NCI-H146 treated with DMSO at 0.1 percent for 48 hours (cell line): ENCODE data around the gene POU2AF2.
A peak's percentile ranks its signal among the peaks of the same experiment; 100 is the strongest.
"Not testable (repeated sequence)": the region's sequence is repeated elsewhere in the genome, so short reads cannot be mapped to it uniquely, and the experiment has no call there.

Source experiments
- DNase-seq: peaks from one replicate; lab custom pipeline; 2025; ENCODE audit not compliant: unreplicated experiment; lab: John Stamatoyannopoulos, UW

The POU2AF2 gene

DNA sequence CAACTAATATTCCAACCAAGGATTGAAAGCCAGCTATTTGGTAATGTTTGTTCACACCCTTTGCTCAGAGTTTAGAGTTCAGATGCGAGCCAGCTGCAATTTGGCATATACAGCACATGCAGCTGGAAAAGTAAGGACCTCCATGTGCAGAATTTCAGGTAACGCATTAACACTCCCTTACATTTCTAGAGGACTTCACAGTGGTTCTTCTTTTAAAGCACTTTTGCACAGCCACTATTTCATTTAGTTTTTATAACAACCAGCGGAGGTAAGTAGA lies 56.3 kb downstream of the POU2AF2 start:
- no peak for DNase-seq

DNA sequence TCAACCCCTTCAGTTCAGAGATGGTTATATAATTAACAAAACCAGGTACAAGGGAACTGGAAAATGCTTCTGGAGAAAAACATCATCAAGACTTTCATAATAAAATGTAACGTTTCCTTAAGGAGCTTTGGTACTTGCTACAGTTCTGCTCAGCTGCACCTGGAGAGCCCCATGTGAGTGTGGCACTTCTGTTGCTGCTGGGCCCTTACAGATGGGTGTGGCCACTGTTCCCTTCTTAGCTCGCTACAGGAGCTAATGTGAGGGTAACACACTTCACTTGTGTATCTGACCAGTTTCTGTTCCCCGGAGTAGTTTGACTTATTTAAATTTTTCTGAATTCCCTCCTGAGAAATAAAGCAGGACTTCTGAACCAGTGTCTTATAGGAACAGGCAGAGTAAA lies 56.8 kb downstream of the POU2AF2 start:
- no peak for DNase-seq

DNA sequence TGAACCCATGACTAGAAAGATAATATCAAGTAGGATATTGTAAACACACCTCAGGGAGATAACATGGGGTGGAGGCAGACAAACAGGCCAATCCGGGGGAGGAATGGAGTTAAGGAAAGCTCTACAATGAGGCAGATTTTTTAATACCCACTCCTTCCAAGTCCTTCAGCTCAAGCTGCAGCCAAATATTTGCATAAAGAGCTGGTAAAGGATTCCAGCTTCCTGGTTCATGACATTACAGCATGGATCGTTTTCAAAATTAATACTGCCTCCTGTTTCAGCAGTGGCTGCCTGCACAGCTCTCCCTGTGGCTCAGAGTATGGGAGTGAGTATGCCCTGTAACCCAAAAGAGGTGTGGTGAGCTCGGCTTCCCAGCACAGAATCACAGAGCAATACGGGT lies 57.9 kb downstream of the POU2AF2 start:
- DNase-seq, result peak; percentile 32

DNA sequence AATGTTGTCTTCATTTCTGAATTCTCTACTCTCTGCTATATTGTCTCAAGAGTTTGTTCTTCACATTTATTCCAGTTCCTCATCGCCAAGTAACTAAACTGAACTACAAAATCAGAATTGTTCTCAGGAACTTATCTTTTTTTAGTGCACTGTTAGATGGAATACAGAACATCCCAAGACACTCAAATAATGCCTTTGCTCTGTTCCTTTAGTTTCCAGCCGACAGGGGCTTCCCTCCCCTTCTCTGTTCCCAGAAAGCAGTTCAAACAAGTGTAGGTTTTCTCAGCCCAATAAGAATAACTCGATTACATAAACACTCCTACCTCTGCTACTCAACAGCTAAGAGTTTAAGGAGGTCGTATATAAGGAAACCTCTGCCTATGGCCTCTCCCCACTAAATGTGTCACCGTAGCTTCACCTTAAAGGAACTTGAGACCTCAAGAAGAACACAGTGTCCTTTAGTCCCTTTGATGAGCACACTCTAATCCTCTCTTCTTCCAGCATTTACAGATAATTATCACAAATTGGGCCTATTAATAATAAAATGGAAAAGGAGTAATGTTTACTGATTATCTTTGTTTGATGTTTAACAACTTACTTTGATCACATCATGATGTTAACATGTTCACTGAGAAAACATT lies 59.8 kb downstream of the POU2AF2 start:
- no peak for DNase-seq

DNA sequence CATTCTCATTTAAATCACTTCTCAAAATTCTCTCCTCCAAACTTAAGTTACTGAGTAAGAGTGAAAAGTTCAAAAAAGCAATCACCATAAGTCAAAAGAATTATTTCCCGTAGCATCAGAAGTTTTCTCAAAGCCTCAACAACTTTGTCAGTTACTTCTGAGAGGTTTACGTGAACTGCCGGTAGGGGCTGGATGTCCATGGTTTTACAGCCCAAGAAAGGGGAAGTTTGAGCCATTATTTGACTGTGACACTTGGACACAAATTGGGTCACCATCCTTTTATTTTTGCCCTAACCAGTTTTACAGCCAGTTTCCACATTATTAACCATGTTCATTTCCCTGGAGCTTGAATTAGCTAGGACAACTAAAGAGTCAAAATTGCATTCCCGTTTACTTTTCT lies 60.4 kb downstream of the POU2AF2 start:
- DNase-seq, result no peak

DNA sequence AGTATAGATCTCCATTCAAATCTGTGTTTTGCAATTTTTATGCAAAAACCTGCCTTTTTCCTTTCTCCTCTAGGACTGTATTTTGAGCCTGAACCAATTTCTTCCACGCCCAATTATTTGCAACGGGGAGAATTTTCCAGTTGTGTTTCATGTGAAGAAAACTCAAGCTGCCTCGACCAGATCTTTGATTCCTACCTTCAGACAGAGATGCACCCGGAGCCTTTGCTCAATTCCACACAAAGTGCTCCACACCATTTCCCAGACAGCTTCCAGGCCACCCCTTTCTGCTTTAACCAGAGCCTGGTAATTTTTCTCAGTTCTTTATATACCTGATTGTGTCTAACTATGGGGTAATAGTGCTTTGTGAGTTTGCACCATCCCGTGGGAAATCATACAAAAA lies 60.8 kb downstream of the POU2AF2 start:
- no peak for DNase-seq

DNA sequence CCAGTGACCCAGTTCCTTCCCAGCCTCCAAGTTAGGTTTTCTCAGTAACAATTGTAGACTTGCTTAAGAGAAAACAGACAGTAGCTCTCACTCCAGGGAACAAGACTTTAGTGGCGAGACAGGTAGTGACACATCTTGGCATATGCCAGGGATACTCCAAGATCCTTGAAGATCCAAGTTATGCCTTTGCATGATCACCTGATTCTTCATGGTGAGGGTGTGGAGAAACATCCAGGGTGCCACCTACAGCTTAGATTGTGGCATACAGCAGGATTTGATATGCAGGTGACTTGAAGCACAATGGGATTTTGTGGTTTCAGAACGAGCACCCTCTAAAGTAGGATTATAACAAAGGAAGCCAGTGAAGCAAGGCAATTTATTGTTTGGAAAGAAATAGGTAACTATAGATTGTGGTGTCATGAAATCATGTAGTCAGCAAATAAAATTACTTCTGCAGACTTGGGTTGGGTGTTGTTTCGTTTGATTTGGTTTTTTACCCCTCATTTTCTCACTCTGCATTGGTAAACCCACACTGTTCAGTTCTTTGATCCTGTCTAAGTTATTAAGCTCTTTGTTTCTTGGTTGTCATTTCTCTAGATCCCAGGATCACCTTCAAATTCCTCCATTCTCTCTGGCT lies 62.1 kb downstream of the POU2AF2 start:
- peak; percentile 11 for DNase-seq

DNA sequence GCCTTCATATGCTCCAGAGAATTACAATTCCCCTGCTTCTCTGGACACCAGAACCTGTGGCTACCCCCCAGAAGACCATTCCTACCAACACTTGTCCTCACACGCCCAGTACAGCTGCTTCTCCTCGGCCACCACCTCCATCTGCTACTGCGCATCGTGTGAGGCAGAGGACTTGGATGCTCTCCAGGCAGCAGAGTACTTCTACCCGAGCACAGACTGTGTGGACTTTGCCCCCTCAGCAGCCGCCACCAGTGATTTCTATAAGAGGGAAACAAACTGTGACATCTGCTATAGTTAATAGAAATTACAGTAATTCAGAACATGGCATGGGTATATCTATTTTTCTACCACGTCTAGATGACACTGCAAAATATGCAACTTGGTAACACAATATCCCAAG lies 62.6 kb downstream of the POU2AF2 start:
- peak; percentile 75 for DNase-seq

DNA sequence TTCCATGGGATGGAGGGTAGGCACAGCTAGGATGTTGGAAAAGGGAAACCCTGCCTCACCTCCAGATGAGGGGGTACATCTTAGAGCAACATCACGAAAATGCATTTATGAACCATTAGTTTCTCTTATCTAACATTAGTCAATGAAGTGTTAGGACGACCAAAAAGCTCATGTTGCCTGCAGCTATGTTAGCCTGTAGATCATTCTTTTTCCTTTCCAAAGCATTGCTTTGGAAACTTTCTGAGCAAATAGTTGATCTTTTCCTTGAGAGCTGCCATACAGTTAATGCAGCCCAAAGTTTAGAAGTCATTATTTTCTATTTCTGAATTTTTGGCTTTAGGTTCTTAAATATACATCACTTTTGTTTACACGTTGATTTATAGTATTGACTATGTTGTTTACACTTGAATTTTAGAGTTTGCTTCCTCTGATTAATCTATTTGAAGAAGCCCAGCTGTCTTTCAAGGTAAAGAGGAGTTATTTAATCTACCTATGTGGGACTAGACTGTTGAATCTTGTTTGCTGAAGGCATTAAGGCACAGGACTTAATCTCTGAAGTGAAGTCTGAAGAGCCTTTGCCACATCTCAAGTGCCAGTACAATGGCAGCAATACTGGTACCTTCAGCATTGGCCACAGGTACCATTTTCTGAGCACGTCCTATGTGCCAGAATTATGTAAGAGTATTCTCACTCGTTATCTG lies 63.8 kb downstream of the POU2AF2 start:
- DNase-seq, result no peak

DNA sequence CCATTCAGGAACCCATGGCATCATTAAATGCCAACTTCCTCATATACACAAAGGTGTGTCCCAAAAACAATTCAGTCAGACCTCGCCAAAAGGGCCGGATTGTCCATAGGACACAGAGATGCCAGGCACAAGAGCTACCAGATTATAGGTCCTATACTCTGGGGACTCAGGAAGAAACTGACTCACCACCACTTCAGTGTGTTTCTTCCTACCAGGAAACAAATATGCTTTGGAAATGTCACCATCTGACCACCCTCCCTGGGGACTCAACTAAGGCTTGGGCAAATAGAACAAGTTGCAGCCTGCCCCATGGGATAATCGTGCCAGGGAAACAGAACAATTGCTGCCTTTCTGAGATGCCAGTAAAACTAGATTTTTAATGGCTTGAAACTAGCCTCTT lies 64.6 kb downstream of the POU2AF2 start:
- no peak for DNase-seq

DNA sequence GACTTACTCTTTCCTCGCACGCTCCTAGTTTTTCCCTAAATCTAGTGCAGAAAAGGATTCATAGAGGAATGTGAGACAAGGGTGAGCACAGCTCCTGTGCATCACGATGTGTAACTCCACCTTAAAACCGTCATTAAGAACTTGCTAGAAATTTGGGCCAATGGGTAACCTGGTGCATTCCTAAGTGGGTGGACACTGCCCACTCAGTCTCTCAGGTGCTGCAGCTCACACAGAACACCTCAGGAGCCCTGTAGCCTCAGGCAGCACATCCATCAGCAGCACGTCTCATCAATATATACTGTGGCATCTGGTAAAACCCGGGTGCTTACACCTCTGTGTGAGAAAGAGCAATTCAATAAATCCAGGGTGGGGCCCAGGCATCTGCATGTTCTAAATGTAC lies 65.2 kb downstream of the POU2AF2 start:
- peak; percentile 12 for DNase-seq

DNA sequence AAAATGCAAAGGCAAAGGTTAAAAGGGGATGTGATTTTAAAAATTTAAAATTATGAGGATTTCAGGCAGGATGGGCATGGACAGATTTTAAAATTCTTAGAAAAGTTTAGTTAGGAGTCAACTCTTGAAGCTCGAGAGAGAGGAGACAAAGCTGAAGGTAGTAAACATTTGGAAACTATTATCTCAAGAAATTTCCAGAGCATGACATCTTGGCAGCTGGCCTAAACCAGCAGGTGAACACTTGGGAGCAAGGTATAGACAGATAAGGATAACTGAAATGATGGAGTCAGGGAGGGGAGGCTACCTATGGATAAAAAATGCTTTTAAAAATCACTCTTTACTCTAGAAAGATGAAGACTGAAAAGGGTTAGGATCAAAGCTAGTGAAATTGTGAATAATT lies 66.6 kb downstream of the POU2AF2 start:
- DNase-seq, result no peak

DNA sequence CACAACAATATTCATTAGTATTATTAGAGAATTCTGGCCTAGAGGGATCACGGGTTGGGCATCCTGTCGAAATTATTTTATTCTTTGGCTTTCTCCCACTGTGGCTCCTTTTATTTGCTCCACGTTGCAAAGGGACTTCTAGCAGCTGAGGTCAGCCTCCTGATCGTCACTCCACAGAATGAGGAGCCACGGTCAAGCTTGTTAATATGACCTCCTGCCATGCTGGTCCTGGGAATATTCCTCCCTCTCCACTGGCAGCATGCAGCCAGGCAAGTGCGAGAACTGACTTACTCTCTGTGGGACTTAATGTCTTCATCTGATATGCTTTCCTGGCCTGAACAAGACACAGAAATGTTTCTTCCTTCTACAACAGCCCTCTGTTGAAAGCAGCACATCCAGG lies 73.8 kb downstream of the POU2AF2 start:
- DNase-seq, result no peak

DNA sequence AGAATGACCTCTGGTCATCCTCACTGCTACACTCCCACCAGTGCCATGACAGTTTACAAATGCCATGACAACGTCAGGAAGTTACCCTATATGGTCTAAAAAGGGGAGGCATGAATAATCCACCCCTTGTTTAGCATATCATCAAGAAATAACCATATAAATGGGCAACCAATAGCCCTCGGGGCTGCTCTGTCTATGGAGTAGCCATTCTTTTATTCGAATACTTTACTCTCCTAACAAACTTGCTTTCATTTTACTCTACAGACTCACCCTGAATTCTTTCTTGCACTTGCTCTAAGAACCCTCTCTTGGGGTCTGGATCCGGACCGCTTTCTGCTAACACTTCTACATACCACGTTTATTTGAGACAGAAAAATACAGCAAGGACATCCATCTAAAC lies 74.7 kb downstream of the POU2AF2 start:
- not testable (repeated sequence) for DNase-seq

DNA sequence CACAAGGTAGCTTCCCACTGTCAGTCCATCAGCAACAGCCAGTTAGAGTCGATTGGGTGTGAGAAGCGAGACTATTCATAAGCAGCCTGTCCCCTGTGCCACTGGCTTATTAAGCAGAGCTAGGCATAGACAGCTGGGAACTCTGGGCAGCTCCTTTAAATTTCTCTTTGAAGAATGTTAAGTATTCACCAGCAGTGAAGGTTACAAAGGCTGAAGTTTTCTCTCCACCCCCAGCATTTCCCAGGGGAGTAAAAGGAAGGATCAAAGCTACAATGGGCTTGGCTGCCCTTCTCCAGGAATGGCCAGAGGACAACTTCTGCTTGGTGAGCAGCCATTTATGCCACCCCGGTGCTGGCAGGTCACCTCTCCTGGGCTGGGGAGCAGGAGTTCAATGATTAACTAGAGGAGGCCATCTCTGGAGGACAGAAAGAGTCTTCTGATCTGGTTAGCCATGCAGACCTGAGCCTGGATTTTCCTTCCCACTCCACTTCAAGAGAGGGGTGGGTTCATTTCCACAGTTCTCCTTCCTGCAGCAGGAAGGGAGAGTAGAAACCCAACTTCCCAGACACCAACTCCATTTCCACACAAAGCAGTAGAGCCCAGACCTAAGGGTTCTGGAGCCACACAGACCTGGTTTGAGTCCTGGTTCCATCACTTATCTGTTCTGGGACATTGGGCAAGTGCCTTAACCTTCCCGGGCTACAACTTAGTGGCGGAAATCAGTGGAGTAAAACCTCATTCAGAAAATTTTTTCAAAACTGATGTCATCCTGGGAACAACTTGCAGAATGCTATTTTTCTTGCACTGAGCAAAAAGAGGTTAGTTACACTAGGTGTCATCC lies 75.4 kb downstream of the POU2AF2 start:
- DNase-seq, result no peak

DNA sequence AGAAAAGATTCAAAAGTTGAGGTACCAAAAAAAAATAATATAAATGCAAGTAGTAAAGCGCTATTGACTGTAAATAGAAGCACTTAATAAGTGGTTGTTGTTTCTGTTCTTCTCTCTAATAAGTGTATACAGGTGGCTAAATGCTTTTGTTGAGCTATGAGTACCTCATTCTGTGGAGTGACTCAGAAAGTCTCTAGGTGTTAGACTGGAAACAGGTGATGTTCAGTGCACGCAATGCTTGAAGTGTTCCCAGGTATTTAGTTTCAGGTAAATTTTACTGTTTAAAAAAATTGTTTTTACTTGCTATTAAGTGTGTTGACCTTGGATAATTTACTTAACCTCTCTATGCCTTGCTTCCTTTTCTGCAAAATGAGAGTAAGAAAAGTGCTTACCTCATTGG lies 77.0 kb downstream of the POU2AF2 start:
- peak; percentile 2 for DNase-seq

DNA sequence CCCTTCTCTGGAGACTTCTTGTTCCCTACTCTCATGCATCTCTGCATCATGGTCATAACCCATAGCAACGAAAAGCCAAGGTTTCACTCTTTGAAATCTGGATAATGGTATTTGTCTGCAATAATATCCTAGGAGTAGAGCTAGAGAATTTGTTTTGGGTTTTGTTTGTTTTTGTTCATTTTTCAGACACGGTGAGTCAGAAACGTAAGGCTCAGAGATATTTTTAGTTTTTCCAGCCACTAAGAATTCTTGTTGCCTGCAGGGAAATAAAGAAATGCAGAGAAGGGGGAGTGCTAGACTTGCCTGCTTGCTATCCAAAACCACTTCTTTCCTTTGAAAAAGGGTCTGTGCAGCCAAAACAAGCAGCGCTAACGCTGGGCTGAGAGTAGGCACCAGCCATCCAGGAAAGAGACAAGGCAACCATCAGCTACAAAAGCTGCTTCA lies 78.8 kb downstream of the POU2AF2 start:
- DNase-seq, result no peak

DNA sequence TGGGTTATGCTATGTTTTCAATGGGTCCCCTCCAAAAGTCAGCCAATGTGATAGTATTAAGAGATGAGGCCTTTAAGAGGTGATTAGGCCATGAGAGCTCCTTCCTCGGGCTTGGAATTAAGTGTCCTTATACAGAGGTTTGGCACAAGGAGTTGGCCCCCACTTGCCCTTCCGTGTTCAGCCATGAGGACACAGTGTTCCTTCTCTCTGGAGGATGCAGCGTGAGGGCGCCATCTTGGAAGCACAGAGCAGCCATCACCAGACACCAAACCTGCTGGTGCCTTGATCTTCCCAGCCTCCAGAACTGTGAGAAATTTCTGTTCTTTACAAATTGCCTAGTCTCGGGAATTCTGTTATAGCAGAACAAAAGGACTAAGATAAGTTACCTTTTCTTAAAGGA lies 79.7 kb downstream of the POU2AF2 start:
- DNase-seq, result no peak

DNA sequence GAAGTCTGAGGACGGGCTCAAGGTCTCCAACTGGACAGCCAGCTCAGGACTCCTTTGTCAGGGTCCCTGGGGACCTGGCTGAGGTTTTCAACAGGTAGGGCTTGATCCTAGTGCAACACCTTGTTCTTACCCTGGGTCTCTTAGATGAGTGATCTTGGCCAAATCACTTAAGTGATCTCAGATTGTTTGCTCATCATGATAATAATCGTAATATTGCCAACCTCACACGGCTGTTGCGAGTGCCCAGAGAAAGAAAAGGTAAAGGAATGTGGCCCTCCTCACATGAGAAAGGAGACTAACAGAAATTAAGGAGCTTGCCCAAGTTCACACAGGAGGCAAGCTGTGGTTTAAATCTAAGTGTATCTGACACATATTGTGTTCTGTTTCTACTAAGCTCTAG lies 81.3 kb downstream of the POU2AF2 start:
- no peak for DNase-seq

DNA sequence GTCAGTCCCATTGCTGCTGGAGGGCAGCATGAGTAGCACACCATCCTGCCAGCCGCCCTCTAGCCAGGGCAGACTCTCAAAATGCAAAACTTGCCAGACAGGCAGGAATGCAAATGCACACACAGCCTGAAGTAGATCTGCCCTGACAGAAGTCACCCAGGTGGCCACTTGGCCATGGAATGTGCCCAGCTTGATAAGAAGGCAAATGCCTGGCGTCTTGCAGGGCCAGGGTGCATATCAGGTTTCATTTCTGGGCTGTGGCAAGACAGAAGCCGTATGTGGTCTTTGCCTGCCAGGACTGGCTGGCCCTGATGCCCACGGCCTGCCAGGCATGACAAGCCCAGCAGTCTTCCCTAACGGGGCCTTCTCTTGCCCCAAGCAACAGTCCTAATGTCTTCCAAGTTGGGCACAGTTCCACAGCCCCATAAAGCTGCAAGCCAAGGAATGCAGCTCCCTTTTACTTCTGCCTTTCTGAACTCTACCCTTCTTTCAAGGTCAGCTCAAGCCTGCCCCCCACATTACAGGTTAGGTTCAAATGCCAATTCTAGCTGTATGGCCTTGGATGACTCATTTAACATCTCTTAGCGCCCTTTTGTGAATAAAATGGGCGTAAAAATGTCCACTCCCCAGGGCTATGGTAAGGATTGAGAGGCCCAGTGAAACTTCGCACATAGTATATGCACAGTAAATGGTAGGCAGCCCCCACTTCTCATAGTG lies 82.5 kb downstream of the POU2AF2 start:
- no peak for DNase-seq
